Stimulated activated CD4-positive, alpha-beta T cell treated with anti-CD3 and anti-CD28 coated beads, Interleukin-4, amount 100 ng/mL, for 4 hours (primary cell): ENCODE results near the gene HOXA10.
A peak's percentile ranks its signal among the peaks of the same experiment; 100 is the strongest.

ENCODE experiments used
- DNase-seq, 2 experiments: peaks; one replicate each; pipeline ENCODE4 v3.0.0-alpha.2; 2020

The HOXA10 gene

GRCh38 chr7:27154901-27155815, 19.0 kb downstream of the HOXA10 start:
- DNase-seq = peak; percentile 48 to 67

- DNase-seq = peak in 1 of 2 experiments; percentile 0
Measured at GRCh38 chr7:27154369-27154768, 19.8 kb downstream of the HOXA10 start.

GRCh38 chr7:27153526-27153925, 20.6 kb downstream of the HOXA10 start:
- no peak for DNase-seq

- peak in 1 of 2 experiments; percentile 0 for DNase-seq
Measured at GRCh38 chr7:27152816-27153442, 21.2 kb downstream of the HOXA10 start.

- no peak for DNase-seq
Measured at GRCh38 chr7:27151931-27152815, 21.9 kb downstream of the HOXA10 start, which contains the start of gene HOXA3. Gene HOXA3, minus strand, starts transcription at chr7:27152583. Its CDS starts 41,943 bp downstream, at chr7:27110640.

- no peak for DNase-seq
Measured at GRCh38 chr7:27151341-27151930, 22.7 kb downstream of the HOXA10 start.

GRCh38 chr7:27150568-27151340, 23.4 kb downstream of the HOXA10 start:
- DNase-seq = peak; percentile 45 to 70

GRCh38 chr7:27149842-27150567, 24.1 kb downstream of the HOXA10 start:
- no peak for DNase-seq

GRCh38 chr7:27148756-27149641, 25.1 kb downstream of the HOXA10 start:
- DNase-seq = no peak

GRCh38 chr7:27148031-27148755, 25.9 kb downstream of the HOXA10 start:
- DNase-seq = no peak

- no peak for DNase-seq
Measured at GRCh38 chr7:27147199-27148030, 26.7 kb downstream of the HOXA10 start, which contains the start of gene HOXA6. Gene HOXA6, minus strand, starts transcription at chr7:27147774. Its CDS starts 25 bp downstream, at chr7:27147749.

GRCh38 chr7:27146491-27147198, 27.5 kb downstream of the HOXA10 start:
- no peak for DNase-seq

GRCh38 chr7:27145914-27146412, 28.2 kb downstream of the HOXA10 start:
- no peak for DNase-seq

GRCh38 chr7:27145165-27145913, 28.8 kb downstream of the HOXA10 start:
- DNase-seq = no peak

- DNase-seq = no peak
Measured at GRCh38 chr7:27144781-27145164, 29.3 kb downstream of the HOXA10 start.

- no peak for DNase-seq
Measured at GRCh38 chr7:27143950-27144780, 30.0 kb downstream of the HOXA10 start.
